ENCODE measurements around the gene EGR2.

EGR2 gene

GRCh38 chr10:62817766-62818425 is 1.7 kb upstream of the EGR2 start:
- Histone ChIP-seq H3K9me3 (ENCODE audit: insufficient read depth, low read length) (no peaks in the 10 kb centered on the region), H4K20me1 (ENCODE audit: low read depth, low read length) (no peaks in the 10 kb centered on the region), H3K27ac (ENCODE audit: low read depth, low read length) (peak overlapping the region; percentile 85), H3K79me2 (ENCODE audit: insufficient read depth, low read length) (no peaks in the 10 kb centered on the region), H3K27me3 (ENCODE audit: low read length) (no peaks in the 10 kb centered on the region), H3K9ac (ENCODE audit: low read length) (peak overlapping the region; percentile 71), H3K4me2 (ENCODE audit: low read depth, low read length, poor library complexity, severe bottlenecking) (peak overlapping the region; percentile 94), H3K36me3 (ENCODE audit: low read length) (no peaks in the 10 kb centered on the region), H3K4me3 (ENCODE audit: insufficient read depth, low read length, poor library complexity, severe bottlenecking) (peak overlapping the region; percentile 67), H3K9me2 (replicated peaks; ENCODE audit: insufficient read depth, low read length) (no peaks in the 10 kb centered on the region), H3F3A (ENCODE audit: insufficient read depth) (peaks cover 3% of the 10 kb centered on the region; the same call in 1 of the 2 replicates), H2AFZ (ENCODE audit: low read depth, low read length, severe bottlenecking) (no peak overlapping the region)
- no peak for TF ChIP-seq EZH2phosphoT487 (conservative IDR thresholded peaks at IDR 0.05; ENCODE audit: low read length)
- peak; percentile 62 for TF ChIP-seq CTCF (IDR thresholded peaks at IDR 0.05; ENCODE audit: insufficient read depth, low read length, poor library complexity, severe bottlenecking)

GRCh38 chr10:62817121-62817765 is 1.1 kb upstream of the EGR2 start:
- Histone ChIP-seq H2AFZ (ENCODE audit: low read depth, low read length, severe bottlenecking) (peak overlapping the region; percentile 59), H3K4me3 (ENCODE audit: insufficient read depth, low read length, poor library complexity, severe bottlenecking) (peak overlapping the region; percentile 67), H3K9me3 (ENCODE audit: insufficient read depth, low read length) (no peaks in the 10 kb centered on the region), H4K20me1 (ENCODE audit: low read depth, low read length) (0 out of 2 replicates have a peak, but pooled peaks cover 2% of the 10 kb centered on the region), H3K9me2 (replicated peaks; ENCODE audit: insufficient read depth, low read length) (no peaks in the 10 kb centered on the region), H3K27me3 (ENCODE audit: low read length) (no peaks in the 10 kb centered on the region), H3K9ac (ENCODE audit: low read length) (peak overlapping the region; percentile 71), H3F3A (ENCODE audit: insufficient read depth) (peaks cover 9% of the 10 kb centered on the region; the same call in 1 of the 2 replicates), H3K79me2 (ENCODE audit: insufficient read depth, low read length) (no peaks in the 10 kb centered on the region), H3K4me2 (ENCODE audit: low read depth, low read length, poor library complexity, severe bottlenecking) (peak overlapping the region; percentile 94), H3K27ac (ENCODE audit: low read depth, low read length) (peak overlapping the region; percentile 85), H3K36me3 (ENCODE audit: low read length) (no peaks in the 10 kb centered on the region)
- TF ChIP-seq CTCF (IDR thresholded peaks at IDR 0.05; ENCODE audit: insufficient read depth, low read length, poor library complexity, severe bottlenecking) (no peak), EZH2phosphoT487 (conservative IDR thresholded peaks at IDR 0.05; ENCODE audit: low read length) (no peak)

- Histone ChIP-seq H2AFZ (ENCODE audit: low read depth, low read length, severe bottlenecking) (no peak overlapping the region), H3K27me3 (ENCODE audit: low read length) (no peaks in the 10 kb centered on the region), H3K36me3 (ENCODE audit: low read length) (no peaks in the 10 kb centered on the region), H3K4me3 (ENCODE audit: insufficient read depth, low read length, poor library complexity, severe bottlenecking) (peak overlapping the region; percentile 67), H4K20me1 (ENCODE audit: low read depth, low read length) (0 out of 2 replicates have a peak, but pooled peaks cover 14% of the 10 kb centered on the region), H3K9me3 (ENCODE audit: insufficient read depth, low read length) (no peaks in the 10 kb centered on the region), H3F3A (ENCODE audit: insufficient read depth) (peaks cover 20% of the 10 kb centered on the region; the same call in 1 of the 2 replicates), H3K9me2 (replicated peaks; ENCODE audit: insufficient read depth, low read length) (no peaks in the 10 kb centered on the region), H3K4me2 (ENCODE audit: low read depth, low read length, poor library complexity, severe bottlenecking) (peak overlapping the region; percentile 94), H3K27ac (ENCODE audit: low read depth, low read length) (no peak overlapping the region), H3K79me2 (ENCODE audit: insufficient read depth, low read length) (no peaks in the 10 kb centered on the region), H3K9ac (ENCODE audit: low read length) (peak overlapping the region; percentile 71)
- TF ChIP-seq CTCF (IDR thresholded peaks at IDR 0.05; ENCODE audit: insufficient read depth, low read length, poor library complexity, severe bottlenecking) = no peak
- TF ChIP-seq EZH2phosphoT487 (conservative IDR thresholded peaks at IDR 0.05; ENCODE audit: low read length) = no peak
These were observed 163 bp downstream of the EGR2 start for GRCh38 chr10:62816076-62816330.
